Tibial nerve (tissue), 4 donors: Measurements from ENCODE around the gene APOL1. TPM values are rescaled to one million over a fixed set of nuclear protein-coding genes. Genes with fewer than 3 reads are reported as not detected.

Source experiments
- DNase-seq, 2 donors: peaks; one replicate each; pipeline ENCODE4 v3.0.0-alpha.2; 2019; ENCODE audit warnings: low spot score in 2 of 2
- H3K27ac ChIP-seq, 4 donors: fragments of 200-600 bp; sonication (generic) in 3 of 4; one replicate each; pipeline ENCODE4 v1.5.1; 2017 to 2019; ENCODE audit warnings: mild to moderate bottlenecking in 1 of 4
- H3K27me3 ChIP-seq, 2 donors: fragments of 200-600 bp; sonication (generic) in 1 of 2; one replicate each; pipeline versions ENCODE4 v1.5.1 to v1.6.0; 2017 to 2019
- H3K36me3 ChIP-seq, 3 donors: fragments of 200-600 bp; sonication (generic); one replicate each; pipeline ENCODE4 v1.5.1; 2018 to 2019
- H3K4me1 ChIP-seq, 4 donors: fragments of 200-600 bp; sonication (generic) in 3 of 4; one replicate each; pipeline ENCODE4 v1.5.1; 2017 to 2019
- H3K4me3 ChIP-seq, 4 donors: fragments of 200-600 bp; sonication (generic) in 3 of 4; one replicate each; pipeline ENCODE4 v1.5.1; 2017 to 2019; ENCODE audit warnings: mild to moderate bottlenecking in 1 of 4, moderate library complexity in 1 of 4
- H3K9me3 ChIP-seq, 4 donors: fragments of 200-600 bp; sonication (generic) in 3 of 4; one replicate each; pipeline ENCODE4 v1.5.1; 2017 to 2019
- EP300 ChIP-seq, 2 donors: sonication (generic); formaldehyde crosslinking; IDR thresholded peaks; one replicate each; pipeline ENCODE4 v1.6.1; 2017; ENCODE audit warnings: antibody characterized with exemption in 2 of 2, mild to moderate bottlenecking in 1 of 2
- POLR2A ChIP-seq, 2 donors: fragments of 450-650 bp; IDR thresholded peaks; one replicate each; pipeline ENCODE4 v1.6.1; 2017; ENCODE audit warnings: antibody characterized with exemption in 2 of 2, mild to moderate bottlenecking in 2 of 2, moderate library complexity in 2 of 2
- WGBS, 2 donors: methylation state at CpG; one replicate each; pipeline ENCODE4 v1.1.5; 2018; 5-methylcytosine and 5-hydroxymethylcytosine counted together
- total RNA-seq, 4 donors: library from RNA; depleted of rRNA; stranded (reverse); fragments of >200 nt; gene quantifications; one replicate each; pipeline ENCODE4 v1.1.0, GENCODE V29; 2016
- TF ChIP-seq, protein P1 (sequence below), 5 experiments: fragments of 200-600 bp in 3 of 5; fragments of 450-650 bp in 2 of 5; sonication (generic) in 3 of 5; IDR thresholded peaks; one replicate each; pipeline ENCODE4 v1.5.1; 2016 to 2019; ENCODE audit warnings: antibody characterized with exemption in 5 of 5, mild to moderate bottlenecking in 3 of 5, moderate library complexity in 2 of 5

APOL1 gene
- total RNA-seq, 4 donors from 2014 or later: 8.3 to 16.8 (median 10.1) TPM

DNA sequence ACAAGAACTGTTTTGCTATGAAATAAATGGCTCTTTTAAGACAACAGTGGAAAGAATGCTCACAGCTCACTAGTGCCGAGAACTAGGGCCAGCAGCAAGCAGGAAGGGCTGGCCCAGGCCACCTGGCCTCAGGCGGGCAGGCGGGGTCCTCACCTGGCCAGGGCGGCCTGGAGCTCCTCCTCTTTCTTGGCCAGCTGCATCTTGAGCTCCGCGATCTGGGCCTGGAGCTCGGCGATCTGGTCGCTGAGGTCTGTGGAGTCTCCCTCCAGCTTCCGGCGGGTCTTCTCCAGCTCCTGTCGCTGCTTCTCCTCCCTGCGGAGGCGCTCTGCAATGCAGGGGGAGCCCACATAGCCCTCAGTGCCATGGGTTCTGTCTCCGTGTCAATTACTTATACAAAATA is 43.8 kb downstream of the APOL1 start:
- Histone ChIP-seq H3K27ac (no peak overlapping the region), H3K27me3 (no peaks in the 10 kb centered on the region), H3K4me3 (no peak overlapping the region), H3K36me3 (peaks cover 26 to 100% (median 92%) of the 10 kb centered on the region in 3 donors), H3K9me3 (no peaks in the 10 kb centered on the region), H3K4me1 (peaks cover 0 to 8% (median 0%) of the 10 kb centered on the region in 4 donors)
- 91 to 92% methylated on average over 12 to 15 of the region's 15 CpGs for WGBS, 2 donors
- DNase-seq: no peak
- no peak for TF ChIP-seq POLR2A (IDR thresholded peaks at IDR 0.05)
- no peak for TF ChIP-seq EP300 (IDR thresholded peaks at IDR 0.05)
- TF ChIP-seq, protein P1, sequence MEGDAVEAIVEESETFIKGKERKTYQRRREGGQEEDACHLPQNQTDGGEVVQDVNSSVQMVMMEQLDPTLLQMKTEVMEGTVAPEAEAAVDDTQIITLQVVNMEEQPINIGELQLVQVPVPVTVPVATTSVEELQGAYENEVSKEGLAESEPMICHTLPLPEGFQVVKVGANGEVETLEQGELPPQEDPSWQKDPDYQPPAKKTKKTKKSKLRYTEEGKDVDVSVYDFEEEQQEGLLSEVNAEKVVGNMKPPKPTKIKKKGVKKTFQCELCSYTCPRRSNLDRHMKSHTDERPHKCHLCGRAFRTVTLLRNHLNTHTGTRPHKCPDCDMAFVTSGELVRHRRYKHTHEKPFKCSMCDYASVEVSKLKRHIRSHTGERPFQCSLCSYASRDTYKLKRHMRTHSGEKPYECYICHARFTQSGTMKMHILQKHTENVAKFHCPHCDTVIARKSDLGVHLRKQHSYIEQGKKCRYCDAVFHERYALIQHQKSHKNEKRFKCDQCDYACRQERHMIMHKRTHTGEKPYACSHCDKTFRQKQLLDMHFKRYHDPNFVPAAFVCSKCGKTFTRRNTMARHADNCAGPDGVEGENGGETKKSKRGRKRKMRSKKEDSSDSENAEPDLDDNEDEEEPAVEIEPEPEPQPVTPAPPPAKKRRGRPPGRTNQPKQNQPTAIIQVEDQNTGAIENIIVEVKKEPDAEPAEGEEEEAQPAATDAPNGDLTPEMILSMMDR (IDR thresholded peaks at IDR 0.05): no peak

DNA sequence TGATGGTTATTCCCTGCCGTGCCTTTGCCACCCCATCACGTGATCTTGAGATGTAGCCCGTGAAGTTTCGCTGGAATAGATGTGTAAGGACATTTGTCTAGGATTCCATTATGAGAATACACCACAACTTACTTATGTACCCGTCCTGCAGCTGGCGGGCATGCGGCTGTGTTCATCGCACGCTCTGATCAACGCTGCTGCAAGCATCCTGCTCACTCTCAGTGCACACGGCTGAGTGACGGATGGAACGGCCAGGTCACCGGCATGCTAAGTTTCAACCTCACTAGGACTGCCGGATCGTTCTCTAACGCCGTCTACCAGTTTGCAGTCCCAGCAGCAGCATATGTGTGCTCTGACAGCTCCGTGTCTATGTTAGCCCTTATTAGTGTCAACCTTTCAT is 44.6 kb downstream of the APOL1 start:
- no peak for TF ChIP-seq POLR2A (IDR thresholded peaks at IDR 0.05)
- no peak for TF ChIP-seq EP300 (IDR thresholded peaks at IDR 0.05)
- TF ChIP-seq, protein P1 (IDR thresholded peaks at IDR 0.05): no peak
- no peak overlapping the region for H3K27ac ChIP-seq
- no peaks in the 10 kb centered on the region for H3K9me3 ChIP-seq
- 87 to 93% methylated on average over 19 of the region's 19 CpGs for WGBS, 2 donors
- H3K4me1 ChIP-seq: peaks cover 0 to 4% (median 0%) of the 10 kb centered on the region in 4 donors
- H3K4me3 ChIP-seq: no peak overlapping the region
- peaks cover 26 to 100% (median 84%) of the 10 kb centered on the region in 3 donors for H3K36me3 ChIP-seq
- no peak for DNase-seq
- no peaks in the 10 kb centered on the region for H3K27me3 ChIP-seq

DNA sequence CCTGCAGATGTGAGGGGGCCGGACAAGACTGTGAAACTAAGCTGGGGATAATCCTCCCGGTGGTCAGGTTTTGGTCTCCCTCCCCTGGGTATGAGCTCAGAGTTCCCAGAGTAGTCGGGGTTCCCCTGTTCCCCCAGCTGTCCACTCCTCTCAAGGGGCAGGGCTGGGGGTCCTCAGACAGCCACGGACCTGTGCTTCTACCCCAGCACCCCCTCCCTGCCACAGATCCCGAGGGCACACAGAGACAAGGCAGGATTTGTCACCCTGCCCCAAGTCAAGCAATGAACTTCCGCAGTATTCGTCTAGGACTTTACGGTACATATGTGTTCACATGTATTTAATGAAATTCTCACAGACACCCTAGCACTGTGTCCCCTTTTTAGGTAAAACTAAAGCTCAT is 45.2 kb downstream of the APOL1 start:
- no peak overlapping the region for H3K27ac ChIP-seq
- WGBS, 2 donors: 83 to 87% methylated on average over 7 to 8 of the region's 8 CpGs
- peaks cover 24 to 100% (median 84%) of the 10 kb centered on the region in 3 donors for H3K36me3 ChIP-seq
- TF ChIP-seq, protein P1 (IDR thresholded peaks at IDR 0.05): no peak
- TF ChIP-seq EP300 (IDR thresholded peaks at IDR 0.05) (no peak), POLR2A (IDR thresholded peaks at IDR 0.05) (no peak)
- no peak for DNase-seq
- H3K4me1 ChIP-seq: no peaks in the 10 kb centered on the region
- no peak overlapping the region for H3K4me3 ChIP-seq
- H3K9me3 ChIP-seq: no peaks in the 10 kb centered on the region
- H3K27me3 ChIP-seq: no peaks in the 10 kb centered on the region

DNA sequence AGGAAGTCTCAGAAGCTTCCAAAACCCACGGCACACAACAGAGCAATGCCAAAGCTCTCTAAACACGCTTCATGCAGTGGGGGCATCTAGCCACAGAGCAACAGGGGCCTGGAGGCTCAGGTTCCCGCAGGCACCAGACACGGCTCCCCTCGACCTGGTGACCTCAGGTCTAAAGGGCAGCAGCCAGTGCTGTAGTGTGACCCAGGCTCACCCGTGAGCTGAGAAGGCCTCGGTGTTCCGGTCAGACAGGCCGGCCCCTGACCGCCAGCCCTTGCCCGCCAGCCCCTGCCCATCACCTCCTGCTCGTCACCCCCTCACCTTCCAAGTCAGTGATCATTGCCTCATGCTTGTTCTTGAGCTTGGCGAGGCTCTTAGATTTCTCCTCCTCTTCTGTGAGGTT is 45.7 kb downstream of the APOL1 start:
- no peak for DNase-seq
- no peak overlapping the region for H3K4me3 ChIP-seq
- H3K27ac ChIP-seq: no peak overlapping the region
- WGBS, 2 donors: 80 to 94% methylated on average over 13 of the region's 13 CpGs
- TF ChIP-seq, protein P1 (IDR thresholded peaks at IDR 0.05): no peak
- TF ChIP-seq POLR2A (IDR thresholded peaks at IDR 0.05) (no peak), EP300 (IDR thresholded peaks at IDR 0.05) (no peak)
- H3K9me3 ChIP-seq: no peaks in the 10 kb centered on the region
- no peaks in the 10 kb centered on the region for H3K27me3 ChIP-seq
- H3K4me1 ChIP-seq: no peaks in the 10 kb centered on the region
- peaks cover 22 to 100% (median 81%) of the 10 kb centered on the region in 3 donors for H3K36me3 ChIP-seq

DNA sequence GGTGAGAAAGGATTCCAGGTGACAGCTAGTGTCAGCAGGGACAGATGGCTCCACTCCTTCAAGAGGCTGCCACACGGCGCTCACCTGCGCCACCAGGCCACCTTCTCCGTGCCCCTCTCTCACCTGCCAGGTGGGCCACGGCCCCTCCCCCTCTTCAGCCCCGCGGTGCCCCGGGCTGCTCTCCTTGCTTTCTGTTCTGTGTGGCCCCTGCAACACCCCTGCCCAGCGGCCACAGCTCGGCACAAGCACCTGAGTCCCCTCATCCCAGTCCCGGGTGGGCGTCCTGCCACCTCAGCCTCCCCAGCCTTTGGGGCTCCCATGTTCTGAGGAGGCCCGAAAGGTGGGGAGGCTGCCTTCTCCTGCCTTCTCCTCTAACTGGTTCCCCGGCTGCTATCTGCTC is 46.4 kb downstream of the APOL1 start:
- Histone ChIP-seq H3K9me3 (no peaks in the 10 kb centered on the region), H3K27ac (no peak overlapping the region), H3K27me3 (no peaks in the 10 kb centered on the region), H3K4me3 (no peak overlapping the region), H3K36me3 (peaks cover 19 to 100% (median 74%) of the 10 kb centered on the region in 3 donors), H3K4me1 (no peaks in the 10 kb centered on the region)
- TF ChIP-seq, protein P1 (IDR thresholded peaks at IDR 0.05): no peak
- no peak for TF ChIP-seq POLR2A (IDR thresholded peaks at IDR 0.05)
- no peak for TF ChIP-seq EP300 (IDR thresholded peaks at IDR 0.05)
- WGBS, 2 donors: 86 to 89% methylated on average over 14 of the region's 14 CpGs
- no peak for DNase-seq
